HEK293 (cell line): ENCODE measurements around the gene GRM5.

Experiments used
- CTCF ChIP-seq: fragments of 450-650 bp; formaldehyde crosslinking; IDR thresholded peaks from 2 replicates; pipeline ENCODE4 v1.5.1; 2016; ENCODE audit warnings: missing biosample characterization, missing genetic modification characterization
- GLI2 ChIP-seq: fragments of 450-650 bp; formaldehyde crosslinking; IDR thresholded peaks from 2 replicates; pipeline ENCODE4; 2017; ENCODE audit warnings: missing biosample characterization, missing genetic modification characterization, low read depth, borderline replicate concordance
- GLI4 ChIP-seq: fragments of 450-650 bp; formaldehyde crosslinking; IDR thresholded peaks from 2 replicates; pipeline ENCODE4 v1.5.1; 2016; ENCODE audit warnings: missing biosample characterization, missing genetic modification characterization
- HOXD13 ChIP-seq: sonication (generic); formaldehyde crosslinking; IDR thresholded peaks from 2 replicates; pipeline ENCODE4 v1.8.0; 2022; ENCODE audit warnings: missing genetic modification reagents, borderline replicate concordance
- OSR2 ChIP-seq: fragments of 450-650 bp; formaldehyde crosslinking; IDR thresholded peaks from 2 replicates; pipeline ENCODE4 v1.5.1; 2016; ENCODE audit warnings: missing biosample characterization, missing genetic modification characterization
- ZNF112 ChIP-seq: fragments of 450-650 bp; formaldehyde crosslinking; IDR thresholded peaks from 2 replicates; pipeline ENCODE4 v1.5.0; 2017; ENCODE audit warnings: missing biosample characterization, missing genetic modification characterization
- ZNF146 ChIP-seq: fragments of 450-650 bp; formaldehyde crosslinking; IDR thresholded peaks from 2 replicates; pipeline ENCODE4 v1.5.1; 2016; ENCODE audit warnings: missing biosample characterization, missing genetic modification characterization
- ZNF175 ChIP-seq: fragments of 450-650 bp; formaldehyde crosslinking; IDR thresholded peaks from 2 replicates; pipeline ENCODE4 v1.5.1; 2016; ENCODE audit warnings: missing biosample characterization, missing genetic modification characterization
- ZNF239 ChIP-seq: fragments of 450-650 bp; formaldehyde crosslinking; IDR thresholded peaks from 2 replicates; pipeline ENCODE4 v1.5.1; 2016; ENCODE audit warnings: missing biosample characterization, missing genetic modification characterization
- ZNF501 ChIP-seq: fragments of 450-650 bp; formaldehyde crosslinking; IDR thresholded peaks from 2 replicates; pipeline ENCODE4 v1.5.1; 2016; ENCODE audit warnings: missing biosample characterization, missing genetic modification characterization
- ZNF580 ChIP-seq: fragments of 450-650 bp; formaldehyde crosslinking; IDR thresholded peaks from 2 replicates; pipeline ENCODE4 v1.5.1; 2016; ENCODE audit warnings: missing biosample characterization, missing genetic modification characterization
- ZNF639 ChIP-seq: fragments of 450-650 bp; formaldehyde crosslinking; IDR thresholded peaks from 2 replicates; pipeline ENCODE4 v1.5.1; 2016; ENCODE audit warnings: missing biosample characterization, missing genetic modification characterization
- ZNF76 ChIP-seq: fragments of 450-650 bp; formaldehyde crosslinking; IDR thresholded peaks from 2 replicates; pipeline ENCODE4; 2016; ENCODE audit warnings: low read depth, missing biosample characterization, missing genetic modification characterization, borderline replicate concordance

GRCh38 chr11:88806410-88806809 is 259.4 kb downstream of the GRM5 start:
- TF ChIP-seq HOXD13 (CRISPR knock-in tag), result no peak
- no peak for TF ChIP-seq ZNF639 (tag by site-specific recombination)
- no peak for TF ChIP-seq ZNF239 (tag by site-specific recombination)
- TF ChIP-seq CTCF (tag by site-specific recombination), result no peak
- TF ChIP-seq OSR2 (tag by site-specific recombination), result no peak
- no peak for TF ChIP-seq GLI4 (tag by site-specific recombination)
- no peak for TF ChIP-seq ZNF175 (tag by site-specific recombination)
- no peak for TF ChIP-seq ZNF146 (tag by site-specific recombination)
- TF ChIP-seq GLI2 (tag by site-specific recombination), result no peak
- TF ChIP-seq ZNF501 (tag by site-specific recombination), result no peak
- no peak for TF ChIP-seq ZNF580
- no peak for TF ChIP-seq ZNF76 (tag by site-specific recombination)
- no peak for TF ChIP-seq ZNF112 (tag by site-specific recombination)
